Measurements from ENCODE around the gene FER.
A peak's percentile ranks its signal among the peaks of the same experiment; 100 is the strongest.

Gene FER

DNA sequence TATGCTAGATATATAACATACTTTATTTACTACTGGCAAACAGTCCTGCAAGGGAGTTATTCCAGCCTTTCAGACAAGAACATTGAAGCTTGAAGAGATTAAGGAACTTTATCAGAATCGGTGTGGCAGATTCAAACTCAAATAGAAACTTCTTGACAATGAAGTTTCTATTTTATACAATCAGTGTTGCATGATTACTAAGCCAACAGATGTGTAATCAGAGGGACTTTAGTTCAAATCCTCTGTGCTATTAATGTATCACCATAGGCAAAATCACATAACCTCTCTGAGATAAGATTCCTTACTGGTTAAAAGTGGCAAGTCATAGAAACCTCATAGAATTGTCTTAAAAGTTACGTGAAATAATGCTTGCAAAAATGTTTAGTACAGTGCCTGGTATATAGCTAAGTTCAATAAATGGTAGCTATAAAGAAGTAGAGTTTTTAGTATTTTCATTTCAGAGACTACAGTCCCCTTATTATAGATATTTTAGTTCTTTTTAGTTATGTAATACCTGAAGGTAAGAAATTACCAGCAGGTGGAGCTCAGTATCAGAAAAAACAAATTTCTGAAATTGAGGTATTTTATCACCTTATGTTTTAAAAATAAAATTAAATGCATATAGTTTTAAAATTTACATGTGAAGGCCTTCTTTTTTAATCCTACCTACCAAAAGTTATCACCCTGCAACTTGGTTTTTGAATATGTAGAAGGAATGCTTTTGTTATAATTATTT, 172.1 kb downstream of the FER start:
- no peaks in the 10 kb centered on the region for H3F3A ChIP-seq (ENCODE audit: control insufficient read depth, insufficient read depth)
- no peaks in the 10 kb centered on the region for H4K20me1 ChIP-seq (ENCODE audit: control insufficient read depth, insufficient read depth, low read depth, low read length)
- no peak overlapping the region for H3K4me2 ChIP-seq (ENCODE audit: low read length)
- TF ChIP-seq EZH2phosphoT487 (IDR thresholded peaks at IDR 0.05; ENCODE audit: borderline replicate concordance, low read length): no peak
- TF ChIP-seq, protein P1, sequence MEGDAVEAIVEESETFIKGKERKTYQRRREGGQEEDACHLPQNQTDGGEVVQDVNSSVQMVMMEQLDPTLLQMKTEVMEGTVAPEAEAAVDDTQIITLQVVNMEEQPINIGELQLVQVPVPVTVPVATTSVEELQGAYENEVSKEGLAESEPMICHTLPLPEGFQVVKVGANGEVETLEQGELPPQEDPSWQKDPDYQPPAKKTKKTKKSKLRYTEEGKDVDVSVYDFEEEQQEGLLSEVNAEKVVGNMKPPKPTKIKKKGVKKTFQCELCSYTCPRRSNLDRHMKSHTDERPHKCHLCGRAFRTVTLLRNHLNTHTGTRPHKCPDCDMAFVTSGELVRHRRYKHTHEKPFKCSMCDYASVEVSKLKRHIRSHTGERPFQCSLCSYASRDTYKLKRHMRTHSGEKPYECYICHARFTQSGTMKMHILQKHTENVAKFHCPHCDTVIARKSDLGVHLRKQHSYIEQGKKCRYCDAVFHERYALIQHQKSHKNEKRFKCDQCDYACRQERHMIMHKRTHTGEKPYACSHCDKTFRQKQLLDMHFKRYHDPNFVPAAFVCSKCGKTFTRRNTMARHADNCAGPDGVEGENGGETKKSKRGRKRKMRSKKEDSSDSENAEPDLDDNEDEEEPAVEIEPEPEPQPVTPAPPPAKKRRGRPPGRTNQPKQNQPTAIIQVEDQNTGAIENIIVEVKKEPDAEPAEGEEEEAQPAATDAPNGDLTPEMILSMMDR (IDR thresholded peaks at IDR 0.05; ENCODE audit: low read depth, low read length, poor library complexity, severe bottlenecking): peak; percentile 45
- no peaks in the 10 kb centered on the region for H3K79me2 ChIP-seq (ENCODE audit: control insufficient read depth, low read length)
- H3K36me3 ChIP-seq (ENCODE audit: control insufficient read depth, low read length): no peaks in the 10 kb centered on the region
- no peak overlapping the region for H3K27ac ChIP-seq (ENCODE audit: low read depth, low read length)
- no peak overlapping the region for H3K4me3 ChIP-seq (ENCODE audit: low read length)
- no peaks in the 10 kb centered on the region for H3K27me3 ChIP-seq (ENCODE audit: control insufficient read depth, low read length)
- no peaks in the 10 kb centered on the region for H3K9me3 ChIP-seq (ENCODE audit: control insufficient read depth, insufficient read depth, low read length)
- peaks cover 22% of the 10 kb centered on the region for H3K4me1 ChIP-seq (ENCODE audit: control insufficient read depth, low read length)
- H3K9me2 ChIP-seq (replicated peaks; ENCODE audit: control insufficient read depth, low read length): no peaks in the 10 kb centered on the region

- Histone ChIP-seq H3K4me3 (ENCODE audit: low read length) (0 out of 2 replicates have a peak overlapping the region, but pooled peaks have one; percentile 27), H3K27ac (ENCODE audit: low read depth, low read length) (no peak overlapping the region), H3K79me2 (ENCODE audit: control insufficient read depth, low read length) (no peaks in the 10 kb centered on the region), H4K20me1 (ENCODE audit: control insufficient read depth, insufficient read depth, low read depth, low read length) (no peaks in the 10 kb centered on the region), H3K4me1 (ENCODE audit: control insufficient read depth, low read length) (peaks cover 4% of the 10 kb centered on the region), H3K27me3 (ENCODE audit: control insufficient read depth, low read length) (no peaks in the 10 kb centered on the region), H3K36me3 (ENCODE audit: control insufficient read depth, low read length) (no peaks in the 10 kb centered on the region), H3K4me2 (ENCODE audit: low read length) (no peak overlapping the region), H3K9me2 (replicated peaks; ENCODE audit: control insufficient read depth, low read length) (no peaks in the 10 kb centered on the region), H3K9me3 (ENCODE audit: control insufficient read depth, insufficient read depth, low read length) (no peaks in the 10 kb centered on the region), H3F3A (ENCODE audit: control insufficient read depth, insufficient read depth) (no peaks in the 10 kb centered on the region)
- TF ChIP-seq EZH2phosphoT487 (IDR thresholded peaks at IDR 0.05; ENCODE audit: borderline replicate concordance, low read length): no peak
- TF ChIP-seq, protein P1 (IDR thresholded peaks at IDR 0.05; ENCODE audit: low read depth, low read length, poor library complexity, severe bottlenecking): peak; percentile 19
Measured at GRCh38 chr5:108924457-108924961, 176.8 kb downstream of the FER start.

- H3K27me3 ChIP-seq (ENCODE audit: control insufficient read depth, low read length): no peaks in the 10 kb centered on the region
- TF ChIP-seq, protein P1 (IDR thresholded peaks at IDR 0.05; ENCODE audit: low read depth, low read length, poor library complexity, severe bottlenecking): no peak
- no peak for TF ChIP-seq EZH2phosphoT487 (IDR thresholded peaks at IDR 0.05; ENCODE audit: borderline replicate concordance, low read length)
- H3K27ac ChIP-seq (ENCODE audit: low read depth, low read length): no peak overlapping the region
- H3K36me3 ChIP-seq (ENCODE audit: control insufficient read depth, low read length): no peaks in the 10 kb centered on the region
- H3K4me3 ChIP-seq (ENCODE audit: low read length): no peak overlapping the region
- H3K4me1 ChIP-seq (ENCODE audit: control insufficient read depth, low read length): no peaks in the 10 kb centered on the region
- H3K4me2 ChIP-seq (ENCODE audit: low read length): no peak overlapping the region
- H3K9me3 ChIP-seq (ENCODE audit: control insufficient read depth, insufficient read depth, low read length): no peaks in the 10 kb centered on the region
- H4K20me1 ChIP-seq (ENCODE audit: control insufficient read depth, insufficient read depth, low read depth, low read length): no peaks in the 10 kb centered on the region
- no peaks in the 10 kb centered on the region for H3K79me2 ChIP-seq (ENCODE audit: control insufficient read depth, low read length)
- H3F3A ChIP-seq (ENCODE audit: control insufficient read depth, insufficient read depth): no peaks in the 10 kb centered on the region
- no peaks in the 10 kb centered on the region for H3K9me2 ChIP-seq (replicated peaks; ENCODE audit: control insufficient read depth, low read length)
Measured at GRCh38 chr5:108925073-108925472, 177.4 kb downstream of the FER start.
